OCI-LY7 (cell line): Measurements from ENCODE around the gene FCSK. TPM values are rescaled to one million over a fixed set of nuclear protein-coding genes. Genes with fewer than 3 reads are reported as not detected.

Experiments
- BruUV-seq: library from RNA; stranded (reverse); fragments of 400-500 nt; replicated peaks from 2 replicates; lab custom pipeline; 2021; lab: Mats Ljungman, UMichigan
- CTCF ChIA-PET: fragments of 300-600 bp; sonication (Branson Sonifier 250); formaldehyde crosslinking; loops from one replicate; lab custom pipeline; 2022; ENCODE audit warnings: antibody characterized with exemption; ENCODE audit not compliant: unreplicated experiment; lab: Charles Lee
- POLR2A ChIA-PET: fragments of 300-600 bp; sonication (Branson Sonifier 250); formaldehyde crosslinking; loops from one replicate; lab custom pipeline; 2022; ENCODE audit warnings: antibody characterized with exemption; lab: Charles Lee
- DNase-seq: peaks from one replicate; pipeline ENCODE4 v3.0.0-alpha.2; 2015; ENCODE audit warnings: low spot score
- H2AFZ ChIP-seq: fragments of 200-600 bp; sonication (generic), shearing (Covaris generic); 2 replicates; pipeline ENCODE4 v1.6.1; 2014; ENCODE audit warnings: mild to moderate bottlenecking, antibody characterized with exemption, low read length, moderate library complexity
- H3K27ac ChIP-seq: fragments of 200-600 bp; sonication (generic); 2 replicates; pipeline ENCODE4 v1.5.1; 2014; ENCODE audit warnings: mixed run types, low read depth, mild to moderate bottlenecking, moderate library complexity, low read length, inconsistent platforms; ENCODE audit not compliant: poor library complexity, severe bottlenecking
- H3K36me3 ChIP-seq: fragments of 200-600 bp; sonication (generic); 2 replicates; pipeline ENCODE4 v1.6.1; 2014; ENCODE audit warnings: mild to moderate bottlenecking, antibody characterized with exemption, low read length, moderate library complexity, mixed read lengths; ENCODE audit not compliant: insufficient read depth
- H3K4me1 ChIP-seq: fragments of 200-600 bp; sonication (generic); 2 replicates; pipeline ENCODE4 v1.5.1; 2014; ENCODE audit warnings: mild to moderate bottlenecking, low read length; ENCODE audit not compliant: insufficient read depth, poor library complexity, severe bottlenecking
- H3K4me2 ChIP-seq: fragments of 200-600 bp; sonication (generic); 2 replicates; pipeline ENCODE4 v1.6.1; 2014; ENCODE audit warnings: mild to moderate bottlenecking, low read length
- H3K4me3 ChIP-seq: fragments of 200-600 bp; sonication (generic); 2 replicates; pipeline ENCODE4 v1.5.1; 2014; ENCODE audit warnings: mild to moderate bottlenecking, low read depth, low read length; ENCODE audit not compliant: poor library complexity, severe bottlenecking
- H3K79me2 ChIP-seq: fragments of 200-600 bp; sonication (generic); 2 replicates; pipeline ENCODE4 v1.6.1; 2016; ENCODE audit warnings: low read depth, mild to moderate bottlenecking, low read length, moderate library complexity, mixed read lengths; ENCODE audit not compliant: insufficient read depth
- H3K9me2 ChIP-seq: fragments of 200-600 bp; sonication (generic); 2 replicates; pipeline ENCODE4 v1.6.1; 2016; ENCODE audit warnings: mild to moderate bottlenecking, low read length, mixed read lengths; ENCODE audit not compliant: insufficient read depth
- H3K9me3 ChIP-seq: fragments of 200-600 bp; sonication (generic); 2 replicates; pipeline ENCODE4 v1.6.1; 2014; ENCODE audit warnings: mild to moderate bottlenecking, mixed run types, low read length, mixed read lengths
- H4K20me1 ChIP-seq: fragments of 200-600 bp; sonication (generic); 2 replicates; pipeline ENCODE4 v1.6.1; 2014; ENCODE audit warnings: mild to moderate bottlenecking, antibody characterized with exemption, low read length, moderate library complexity, mixed read lengths; ENCODE audit not compliant: insufficient read depth
- EZH2phosphoT487 ChIP-seq: fragments of 200-600 bp; sonication (generic); IDR thresholded peaks from 2 replicates; pipeline ENCODE4 v1.6.1; 2018; ENCODE audit warnings: low read depth, borderline replicate concordance, mild to moderate bottlenecking, mixed run types, antibody characterized with exemption, low read length, moderate library complexity, mixed read lengths
- intact Hi-C: fragments of 100-400 bp; cut with micrococcal nuclease; formaldehyde crosslinking; loops from one replicate; pipeline ENCODE4 v1.10.0; 2022; ENCODE audit not compliant: unreplicated experiment
- total RNA-seq, 2 experiments: library from RNA; depleted of rRNA in 1 of 2; stranded (reverse); fragments of >200 nt in 1 of 2; shearing (Covaris generic) in 1 of 2; gene quantifications; 2 replicates each; pipeline ENCODE4 v1.2.3, GENCODE V29; 2014 to 2022
- TF ChIP-seq, protein P1 (sequence below): fragments of 200-600 bp; sonication (generic); conservative IDR thresholded peaks from 2 replicates; pipeline ENCODE4 v1.5.1; 2014; ENCODE audit warnings: mild to moderate bottlenecking, antibody characterized with exemption, low read length, moderate library complexity, mixed read lengths

FCSK gene
- total RNA-seq, 2 experiments from 2014 or later = 6.8 to 14.3 TPM

DNA sequence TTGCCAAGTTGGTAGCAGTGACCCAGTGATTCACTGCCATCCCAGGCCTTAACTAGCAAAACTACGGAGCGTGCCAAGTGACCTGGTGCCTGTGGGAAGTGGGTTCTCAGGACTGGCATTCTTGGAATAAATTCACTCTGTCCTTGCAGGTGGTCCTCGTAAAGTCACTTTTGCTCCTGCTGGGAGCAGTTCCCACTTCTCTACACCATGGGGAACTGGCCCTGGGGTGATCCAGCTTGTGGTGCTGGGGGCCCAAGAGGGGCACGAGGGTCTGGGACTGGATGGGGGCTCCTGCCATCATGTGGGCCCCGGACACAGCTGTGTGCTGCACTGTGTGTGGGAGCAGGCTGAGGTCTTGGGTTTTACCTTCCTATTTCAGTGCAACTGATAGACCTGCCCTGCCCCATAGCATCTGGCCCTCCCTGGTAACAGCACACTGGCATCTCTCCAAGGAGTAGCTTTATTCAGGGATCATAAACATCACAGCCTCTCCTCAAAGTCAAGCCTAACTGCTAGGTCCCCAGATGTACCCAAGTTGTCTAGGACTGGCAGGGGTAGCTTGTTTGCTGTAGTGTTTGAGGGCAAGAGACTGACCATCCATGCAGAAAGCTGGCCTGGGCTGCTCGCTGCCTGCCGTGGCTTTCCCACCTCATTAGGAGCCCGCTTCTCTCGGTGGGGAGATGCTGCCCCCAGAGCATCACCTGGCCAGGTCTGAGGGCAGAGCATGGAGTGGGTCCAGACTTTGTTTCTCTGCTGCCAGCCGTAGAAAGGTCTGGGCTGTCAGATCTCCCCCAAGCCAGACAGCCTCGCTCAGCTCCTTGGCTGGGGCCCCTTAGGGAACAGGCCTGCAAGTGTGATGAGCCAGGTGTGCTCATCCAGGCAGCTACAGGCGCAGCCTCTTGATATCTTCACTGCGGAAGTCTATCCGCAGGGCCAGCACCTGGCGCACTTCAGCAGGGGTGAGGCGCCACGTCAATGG, 26.0 kb downstream of the FCSK start:
- ChIA-PET CTCF (no interaction called here), POLR2A (interaction anchor here (0.5 kb wide), 1 partner anchor 8 kb away, joined by 3 read pairs; no protein-coding TSS in a partner anchor)
- peaks cover 54% of the 10 kb centered on the region for H3K36me3 ChIP-seq
- H3K9me3 ChIP-seq = no peaks in the 10 kb centered on the region
- TSS peak; percentile 83 for BruUV-seq
- peaks cover 16% of the 10 kb centered on the region for H3K4me1 ChIP-seq
- intact Hi-C loops = no loop called here
- H2AFZ ChIP-seq = no peak overlapping the region
- no peak for TF ChIP-seq EZH2phosphoT487
- TF ChIP-seq, protein P1, sequence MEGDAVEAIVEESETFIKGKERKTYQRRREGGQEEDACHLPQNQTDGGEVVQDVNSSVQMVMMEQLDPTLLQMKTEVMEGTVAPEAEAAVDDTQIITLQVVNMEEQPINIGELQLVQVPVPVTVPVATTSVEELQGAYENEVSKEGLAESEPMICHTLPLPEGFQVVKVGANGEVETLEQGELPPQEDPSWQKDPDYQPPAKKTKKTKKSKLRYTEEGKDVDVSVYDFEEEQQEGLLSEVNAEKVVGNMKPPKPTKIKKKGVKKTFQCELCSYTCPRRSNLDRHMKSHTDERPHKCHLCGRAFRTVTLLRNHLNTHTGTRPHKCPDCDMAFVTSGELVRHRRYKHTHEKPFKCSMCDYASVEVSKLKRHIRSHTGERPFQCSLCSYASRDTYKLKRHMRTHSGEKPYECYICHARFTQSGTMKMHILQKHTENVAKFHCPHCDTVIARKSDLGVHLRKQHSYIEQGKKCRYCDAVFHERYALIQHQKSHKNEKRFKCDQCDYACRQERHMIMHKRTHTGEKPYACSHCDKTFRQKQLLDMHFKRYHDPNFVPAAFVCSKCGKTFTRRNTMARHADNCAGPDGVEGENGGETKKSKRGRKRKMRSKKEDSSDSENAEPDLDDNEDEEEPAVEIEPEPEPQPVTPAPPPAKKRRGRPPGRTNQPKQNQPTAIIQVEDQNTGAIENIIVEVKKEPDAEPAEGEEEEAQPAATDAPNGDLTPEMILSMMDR = no peak
- no peak overlapping the region for H3K4me2 ChIP-seq
- H3K79me2 ChIP-seq = no peaks in the 10 kb centered on the region
- H3K9me2 ChIP-seq = no peaks in the 10 kb centered on the region
- no peaks in the 10 kb centered on the region for H4K20me1 ChIP-seq
- no peak overlapping the region for H3K27ac ChIP-seq
- no peak overlapping the region for H3K4me3 ChIP-seq
- DNase-seq = no peak

DNA sequence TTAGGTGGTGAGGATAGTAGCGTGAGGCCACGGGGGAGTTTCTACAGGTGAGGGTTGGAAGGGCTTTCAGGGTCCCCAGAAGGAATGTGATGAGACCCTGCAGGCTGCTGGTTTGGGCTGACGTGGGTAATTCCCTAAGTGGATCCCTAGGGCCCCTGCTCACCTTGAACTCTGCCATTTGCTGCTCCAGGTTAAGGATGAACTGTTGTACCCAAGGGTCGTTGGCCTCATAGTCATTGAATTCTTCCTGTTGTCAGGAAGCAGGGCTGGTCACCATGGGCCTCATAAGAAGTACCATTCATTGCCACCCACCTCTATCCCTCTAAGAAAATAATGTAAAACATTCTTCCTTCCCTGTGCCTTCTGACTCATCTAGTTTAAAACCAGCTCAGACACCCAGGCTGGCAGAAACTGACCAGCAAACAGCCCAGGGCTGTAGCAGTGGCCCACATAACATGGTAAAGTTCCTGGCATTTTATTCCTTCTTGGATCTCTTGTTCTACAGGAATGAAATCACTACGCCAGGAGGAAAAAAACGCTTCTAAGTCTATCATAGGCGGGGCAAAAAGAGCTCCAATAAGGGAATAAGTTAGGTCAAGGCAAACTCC, 27.6 kb downstream of the FCSK start:
- ChIA-PET CTCF (no interaction called here), POLR2A (interaction anchor here (0.6 kb wide), 1 partner anchor 22 kb away, joined by 3 read pairs; no protein-coding TSS in a partner anchor)
- Histone ChIP-seq H3K4me2 (no peak overlapping the region), H3K9me2 (no peaks in the 10 kb centered on the region), H3K27ac (no peak overlapping the region), H3K9me3 (no peaks in the 10 kb centered on the region), H2AFZ (no peak overlapping the region), H4K20me1 (no peaks in the 10 kb centered on the region), H3K36me3 (peaks cover 62% of the 10 kb centered on the region), H3K4me3 (no peak overlapping the region), H3K4me1 (peaks cover 16% of the 10 kb centered on the region), H3K79me2 (no peaks in the 10 kb centered on the region)
- DNase-seq = no peak
- intact Hi-C loops = no loop called here
- TF ChIP-seq EZH2phosphoT487 = no peak
- TF ChIP-seq, protein P1 = no peak
- BruUV-seq = no TSS peak
